HepG2 (cell line): ENCODE measurements around the gene CABP4. TPM values are rescaled to one million over a fixed set of nuclear protein-coding genes. Genes with fewer than 3 reads are reported as not detected.

Experiments
- ATAC-seq: fragments of 200-7000 bp; cut with Tn5 transposase; 3 replicates; pipeline ENCODE4 v1.9.1; 2020; ENCODE audit warnings: mild to moderate bottlenecking, moderate library complexity
- BruUV-seq: library from RNA; stranded (reverse); fragments of 400-500 nt; replicated peaks from 2 replicates; lab custom pipeline; 2021; lab: Mats Ljungman, UMichigan
- CTCF ChIA-PET: fragments of 300-600 bp; formaldehyde crosslinking; extraction: SDS; loops from one replicate; lab custom pipeline; 2021; ENCODE audit warnings: low total read pairs, inconsistent platforms, low intra/inter-chr PET ratio; lab: Yijun Ruan, JAX
- POLR2A ChIA-PET: fragments of 350-600 bp; sonication (Branson Sonifier 250); formaldehyde crosslinking; loops from one replicate; lab custom pipeline; 2020; ENCODE audit warnings: antibody characterized with exemption, inconsistent platforms; lab: Yijun Ruan, JAX
- DNase-seq: peaks from one replicate; pipeline ENCODE4 v3.0.0-alpha.2; 2015; ENCODE audit warnings: low spot score
- FAIRE-seq: peaks from 3 replicates; lab custom pipeline; 2011; peaks lifted over from hg19 to GRCh38; lab: Jason Lieb, UNC
- H2AFZ ChIP-seq: one replicate; pipeline ENCODE4 v1.6.1; 2011; ENCODE audit warnings: low read length, inconsistent platforms
- H3K27ac ChIP-seq: fragments of 300-600 bp; 3 replicates; pipeline ENCODE4 v1.8.0; 2011; ENCODE audit warnings: mixed run types, mild to moderate bottlenecking, mixed read lengths, low read length, inconsistent platforms; ENCODE audit not compliant: insufficient read depth; ENCODE audit errors: extremely low read length
- H3K27me3 ChIP-seq, 2 experiments: fragments of 200-600 bp in 1 of 2; 2 replicates in 1 of 2; 3 replicates in 1 of 2; pipeline versions ENCODE4 v1.6.0 to v1.8.0; 2011; ENCODE audit warnings: low read length in 2 of 2, mild to moderate bottlenecking in 2 of 2, moderate library complexity in 2 of 2, inconsistent platforms in 1 of 2; ENCODE audit not compliant: insufficient read depth in 2 of 2, control insufficient read depth in 1 of 2
- H3K36me3 ChIP-seq, 2 experiments: fragments of 200-600 bp in 1 of 2; replicated peaks in 1 of 2; 2 replicates in 1 of 2; 3 replicates in 1 of 2; pipeline versions ENCODE4 v1.5.1 to v1.8.0; 2011; ENCODE audit warnings: low read length in 2 of 2, inconsistent platforms in 1 of 2; ENCODE audit not compliant: insufficient read depth in 2 of 2, control insufficient read depth in 1 of 2
- H3K4me1 ChIP-seq: 2 replicates; pipeline ENCODE4 v1.5.1; 2012; ENCODE audit warnings: low read length, inconsistent platforms; ENCODE audit not compliant: insufficient read depth
- H3K4me2 ChIP-seq: 2 replicates; pipeline ENCODE4 v1.6.0; 2011; ENCODE audit warnings: low read depth, low read length, inconsistent platforms
- H3K4me3 ChIP-seq, 3 experiments: fragments of 200-600 bp in 1 of 3; sonication (generic), shearing (Covaris generic) in 1 of 3; replicated peaks in 1 of 3; 2 replicates each; pipeline ENCODE4 v1.5.1; 2011 to 2016; ENCODE audit warnings: low read length in 3 of 3, inconsistent platforms in 2 of 3, low read depth in 2 of 3, mild to moderate bottlenecking in 2 of 3, control low read depth in 1 of 3, mixed read lengths in 1 of 3; ENCODE audit not compliant: insufficient read depth in 1 of 3
- H3K79me2 ChIP-seq: one replicate; pipeline ENCODE4 v1.6.1; 2011; ENCODE audit warnings: low read length, inconsistent platforms; ENCODE audit not compliant: insufficient read depth
- H3K9ac ChIP-seq: 2 replicates; pipeline ENCODE4 v1.6.0; 2011; ENCODE audit warnings: mild to moderate bottlenecking, low read depth, low read length, inconsistent platforms; ENCODE audit not compliant: insufficient read depth
- H3K9me3 ChIP-seq: 2 replicates; pipeline ENCODE4 v1.5.1; 2012; ENCODE audit warnings: mild to moderate bottlenecking, low read length
- H4K20me1 ChIP-seq: 2 replicates; pipeline ENCODE4 v1.6.0; 2011; ENCODE audit warnings: inconsistent platforms, mild to moderate bottlenecking, low read length, moderate library complexity; ENCODE audit not compliant: insufficient read depth
- BORCS8-MEF2B ChIP-seq: sonication (generic); formaldehyde crosslinking; IDR thresholded peaks from 2 replicates; pipeline ENCODE4 v1.8.0; 2022; ENCODE audit warnings: mild to moderate bottlenecking, missing genetic modification reagents
- EEA1 ChIP-seq: sonication (generic); formaldehyde crosslinking; IDR thresholded peaks from 2 replicates; pipeline ENCODE4 v1.5.1; 2020; ENCODE audit warnings: mild to moderate bottlenecking, missing genetic modification reagents, borderline replicate concordance
- GFI1 ChIP-seq: sonication (generic); formaldehyde crosslinking; IDR thresholded peaks from 2 replicates; pipeline ENCODE4 v1.5.0; 2020; ENCODE audit warnings: missing genetic modification reagents, mild to moderate bottlenecking, borderline replicate concordance
- JUN ChIP-seq: sonication (generic); formaldehyde crosslinking; IDR thresholded peaks from 2 replicates; pipeline ENCODE4 v1.4.0; 2020; ENCODE audit warnings: mild to moderate bottlenecking, missing genetic modification reagents
- KDM5A ChIP-seq: fragments of 200-600 bp; sonication (generic); IDR thresholded peaks from 2 replicates; pipeline ENCODE4 v1.7.0; 2018; ENCODE audit warnings: antibody characterized with exemption, mild to moderate bottlenecking, low read length, borderline replicate concordance
- NFIC ChIP-seq: IDR thresholded peaks from 2 replicates; pipeline ENCODE4 v1.6.1; 2012; ENCODE audit warnings: mild to moderate bottlenecking, low read length, inconsistent platforms
- PRPF4 ChIP-seq: fragments of 200-400 bp; formaldehyde crosslinking; IDR thresholded peaks from 2 replicates; pipeline ENCODE4 v1.6.1; 2016; ENCODE audit warnings: low read length, low read depth; ENCODE audit not compliant: poor library complexity, severe bottlenecking
- THAP8 ChIP-seq: sonication (generic); formaldehyde crosslinking; IDR thresholded peaks from 2 replicates; pipeline ENCODE4 v1.5.1; 2020; ENCODE audit warnings: missing genetic modification reagents, mild to moderate bottlenecking, borderline replicate concordance
- XRCC5 ChIP-seq: fragments of 200-400 bp; formaldehyde crosslinking; optimal IDR thresholded peaks from 2 replicates; pipeline ENCODE3; 2017; ENCODE audit warnings: mild to moderate bottlenecking, low read length
- ZFAT ChIP-seq: sonication (generic); formaldehyde crosslinking; conservative IDR thresholded peaks from 2 replicates; pipeline ENCODE4 v1.8.1; 2023; ENCODE audit warnings: missing genetic modification reagents, inconsistent platforms
- ZNF207 ChIP-seq: fragments of 450-650 bp; IDR thresholded peaks from 2 replicates; pipeline ENCODE4 v1.6.1; 2016; ENCODE audit warnings: antibody characterized with exemption, borderline replicate concordance
- ZNF543 ChIP-seq: sonication (generic); formaldehyde crosslinking; IDR thresholded peaks from 2 replicates; pipeline ENCODE4 v1.4.0; 2020; ENCODE audit warnings: mild to moderate bottlenecking, missing genetic modification reagents
- ZNF615 ChIP-seq: sonication (generic); formaldehyde crosslinking; IDR thresholded peaks from 2 replicates; pipeline ENCODE4 v1.5.0; 2020; ENCODE audit warnings: mild to moderate bottlenecking, missing genetic modification reagents, borderline replicate concordance
- ZNF674 ChIP-seq: sonication (generic); formaldehyde crosslinking; IDR thresholded peaks from 2 replicates; pipeline ENCODE4 v1.5.0; 2020; ENCODE audit warnings: low read depth, mild to moderate bottlenecking, missing genetic modification reagents
- WGBS: methylation state at CpG from one replicate; pipeline ENCODE4 v1.1.6; 2017; ENCODE audit warnings: low lambda C conversion rate; 5-methylcytosine and 5-hydroxymethylcytosine counted together
- in situ Hi-C: cut with HindIII; loops from 2 replicates; pipeline ENCODE4 v1.10.0; 2017; ENCODE audit warnings: low pct_unique_long_range_greater_than_20kb; ENCODE audit not compliant: extremely low pct_ligation_motif_present
- intact Hi-C: fragments of 100-400 bp; cut with micrococcal nuclease; formaldehyde crosslinking; loops from one replicate; pipeline ENCODE4 v1.10.0; 2022; ENCODE audit not compliant: unreplicated experiment
- polyA plus RNA-seq, 8 experiments: library from polyadenylated mRNA; depleted of rRNA in 3 of 8; stranded (reverse) in 7 of 8; unstranded in 1 of 8; fragments of >200 nt; fragmentation: Illumina TruSeq in 4 of 8; extraction: Trizol in 4 of 8; gene quantifications; 2 replicates each; pipeline versions ENCODE4 v1.2.1 to v1.2.3, GENCODE V29; 2011 to 2016; ENCODE audit warnings: low read depth in 4 of 8, missing spikeins in 1 of 8, mixed read lengths in 1 of 8; ENCODE audit not compliant: insufficient read depth in 1 of 8
- total RNA-seq, 5 experiments: library from RNA; depleted of rRNA; stranded (reverse); fragments of >200 nt; fragmentation: Illumina TruSeq; extraction: Trizol; gene quantifications; 2 replicates each; pipeline ENCODE4 v1.2.3, GENCODE V29; 2016; ENCODE audit warnings: low read depth in 1 of 5
- TF ChIP-seq, protein P1 (sequence below): sonication (generic); formaldehyde crosslinking; conservative IDR thresholded peaks from 2 replicates; pipeline ENCODE4 v1.5.0; 2020; ENCODE audit warnings: missing genetic modification reagents

The CABP4 gene
- total and polyA plus RNA-seq, 2 of the 13 experiments (the other 11 are each of a cell fraction or from before 2014, with no cell fraction given), result not detected

GRCh38 chr11:67499808-67500483 lies 44.8 kb downstream of the CABP4 start:
- in situ Hi-C loops, result no loop called here
- Histone ChIP-seq H3K9me3 (no peaks in the 10 kb centered on the region), H3K36me3 (no peaks in the 10 kb centered on the region; a peak in 2 of 5 replicates), H3K27me3 (no peaks in the 10 kb centered on the region), H2AFZ (no peak overlapping the region), H3K4me2 (no peak overlapping the region), H3K9ac (no peak overlapping the region), H3K79me2 (no peaks in the 10 kb centered on the region), H3K4me1 (peaks cover 6% of the 10 kb centered on the region; the same call in 1 of the 2 replicates)
- POLR2A ChIA-PET, result no interaction called here
- FAIRE-seq (no peak), ATAC-seq (no peak), DNase-seq (no peak)
- CTCF ChIA-PET, result no interaction called here
- intact Hi-C loops, result no loop called here
- no peak for TF ChIP-seq KDM5A
- TF ChIP-seq NFIC, result no peak
- no peak for TF ChIP-seq XRCC5
- no peak for TF ChIP-seq ZNF207
- TF ChIP-seq, protein P1, sequence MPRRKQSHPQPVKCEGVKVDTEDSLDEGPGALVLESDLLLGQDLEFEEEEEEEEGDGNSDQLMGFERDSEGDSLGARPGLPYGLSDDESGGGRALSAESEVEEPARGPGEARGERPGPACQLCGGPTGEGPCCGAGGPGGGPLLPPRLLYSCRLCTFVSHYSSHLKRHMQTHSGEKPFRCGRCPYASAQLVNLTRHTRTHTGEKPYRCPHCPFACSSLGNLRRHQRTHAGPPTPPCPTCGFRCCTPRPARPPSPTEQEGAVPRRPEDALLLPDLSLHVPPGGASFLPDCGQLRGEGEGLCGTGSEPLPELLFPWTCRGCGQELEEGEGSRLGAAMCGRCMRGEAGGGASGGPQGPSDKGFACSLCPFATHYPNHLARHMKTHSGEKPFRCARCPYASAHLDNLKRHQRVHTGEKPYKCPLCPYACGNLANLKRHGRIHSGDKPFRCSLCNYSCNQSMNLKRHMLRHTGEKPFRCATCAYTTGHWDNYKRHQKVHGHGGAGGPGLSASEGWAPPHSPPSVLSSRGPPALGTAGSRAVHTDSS, result no peak
- TF ChIP-seq EEA1, result no peak
- no peak for TF ChIP-seq BORCS8-MEF2B
- TF ChIP-seq PRPF4, result no peak
- TF ChIP-seq ZFAT, result no peak
- TF ChIP-seq JUN, result no peak
- TF ChIP-seq ZNF674 (CRISPR knock-in tag), result no peak
- no peak for TF ChIP-seq ZNF543 (CRISPR knock-in tag)
- TF ChIP-seq THAP8, result no peak
- no peak for TF ChIP-seq ZNF615 (CRISPR knock-in tag)
- TF ChIP-seq GFI1 (CRISPR knock-in tag), result no peak
- TF ChIP-seq, all 625 proteins: peak for 0
- BruUV-seq, result no TSS peak
- Histone ChIP-seq H3K4me3 (no peak overlapping the region), H3K27ac (no peak overlapping the region), H4K20me1 (no peaks in the 10 kb centered on the region)
- WGBS, result 94% methylated on average over 12 of the region's 26 CpGs
